H1 (cell line): ENCODE data around the gene FOXN1. TPM values are rescaled to one million over a fixed set of nuclear protein-coding genes. Genes with fewer than 3 reads are reported as not detected.

Experiments
- ASH2L ChIP-seq: fragments of 200-600, 300-600 bp; sonication (generic); IDR thresholded peaks from one replicate; pipeline ENCODE4 v1.7.1; 2017; ENCODE audit warnings: low read length
- BRCA1 ChIP-seq: IDR thresholded peaks from 2 replicates; pipeline ENCODE4 v1.6.1; 2012; ENCODE audit warnings: low read depth, low read length, improper control_type of control experiment
- CBX8 ChIP-seq: fragments of 300-800, 300-1000 bp; sonication (generic); IDR thresholded peaks from 2 replicates; pipeline ENCODE4 v1.7.1; 2016; ENCODE audit warnings: low read depth, low read length, borderline replicate concordance
- CHD1 ChIP-seq: IDR thresholded peaks from 2 replicates; pipeline ENCODE4 v1.6.1; 2012; ENCODE audit warnings: low read depth, low read length, improper control_type of control experiment
- EP300 ChIP-seq, 2 experiments: IDR thresholded peaks; 1 replicate in 1 of 2; 2 replicates in 1 of 2; pipeline ENCODE4 v1.6.1; 2011 to 2012; ENCODE audit warnings: low read depth in 2 of 2, low read length in 2 of 2, mild to moderate bottlenecking in 2 of 2, borderline replicate concordance in 1 of 2, inconsistent platforms in 1 of 2, moderate library complexity in 1 of 2
- FOSL1 ChIP-seq: IDR thresholded peaks from 2 replicates; pipeline ENCODE4 v1.6.1; 2011; ENCODE audit warnings: mild to moderate bottlenecking, low read depth, low read length, moderate library complexity; ENCODE audit not compliant: insufficient read depth
- HDAC6 ChIP-seq: IDR thresholded peaks from one replicate; pipeline ENCODE4 v1.7.1; 2012; ENCODE audit warnings: low read depth, mild to moderate bottlenecking, inconsistent platforms, low read length, moderate library complexity
- JUND ChIP-seq: IDR thresholded peaks from 2 replicates; pipeline ENCODE4 v1.6.1; 2011; ENCODE audit warnings: mild to moderate bottlenecking, improper control_type of control experiment, low read length
- PHF8 ChIP-seq: fragments of 200-600 bp; sonication (generic); conservative IDR thresholded peaks from 2 replicates; pipeline ENCODE4 v1.7.1; 2012; ENCODE audit warnings: low read depth, mild to moderate bottlenecking, inconsistent platforms, low read length, moderate library complexity
- POU5F1 ChIP-seq: IDR thresholded peaks from 2 replicates; pipeline ENCODE4 v1.6.1; 2011; ENCODE audit warnings: low read depth, mild to moderate bottlenecking, low read length, moderate library complexity
- RBBP5 ChIP-seq: IDR thresholded peaks from 2 replicates; pipeline ENCODE4 v1.7.1; 2012; ENCODE audit warnings: low read depth, mild to moderate bottlenecking, inconsistent platforms, low read length, moderate library complexity, borderline replicate concordance
- RNF2 ChIP-seq: fragments of 200-900, 300-1000 bp; sonication (generic); IDR thresholded peaks from 2 replicates; pipeline ENCODE4 v1.7.1; 2016; ENCODE audit warnings: borderline replicate concordance, low read depth, mild to moderate bottlenecking, antibody characterized with exemption, low read length; ENCODE audit not compliant: poor library complexity, severe bottlenecking; ENCODE audit errors: missing control alignments
- RXRA ChIP-seq: IDR thresholded peaks from 2 replicates; pipeline ENCODE4 v1.6.1; 2011; ENCODE audit warnings: low read depth, mild to moderate bottlenecking, low read length, moderate library complexity; ENCODE audit not compliant: insufficient read depth
- SIN3A ChIP-seq, 2 experiments: IDR thresholded peaks in 1 of 2; conservative IDR thresholded peaks in 1 of 2; 2 replicates each; pipeline ENCODE4 v1.6.1; 2011 to 2012; ENCODE audit warnings: low read length in 2 of 2, improper control_type of control experiment in 1 of 2, low read depth in 1 of 2, mild to moderate bottlenecking in 1 of 2
- SIX5 ChIP-seq: IDR thresholded peaks from 2 replicates; pipeline ENCODE4 v1.6.1; 2011; ENCODE audit warnings: mild to moderate bottlenecking, low read depth, low read length
- SP1 ChIP-seq: IDR thresholded peaks from 2 replicates; pipeline ENCODE4 v1.6.1; 2011; ENCODE audit warnings: low read depth, low read length
- SUZ12 ChIP-seq: fragments of 200-600 bp; sonication (generic); IDR thresholded peaks from 2 replicates; pipeline ENCODE4 v1.6.1; 2012; ENCODE audit warnings: mild to moderate bottlenecking, inconsistent platforms, low read length, moderate library complexity, mixed read lengths
- TCF12 ChIP-seq: IDR thresholded peaks from 2 replicates; pipeline ENCODE4 v1.6.1; 2011; ENCODE audit warnings: low read depth, mild to moderate bottlenecking, low read length
- YY1 ChIP-seq: IDR thresholded peaks from 2 replicates; pipeline ENCODE4 v1.6.1; 2011; ENCODE audit warnings: low read depth, mild to moderate bottlenecking, low read length
- polyA plus RNA-seq, 7 experiments: library from polyadenylated mRNA; depleted of rRNA in 3 of 7; stranded (reverse) in 5 of 7; unstranded in 2 of 7; fragments of >200 nt in 5 of 7; fragments of 200-250 nt in 2 of 7; gene quantifications; 1 replicate in 5 of 7; 2 replicates in 1 of 7; 4 replicates in 1 of 7; pipeline versions ENCODE4 v1.2.1 to v1.2.3, GENCODE V29; 2011 to 2013; ENCODE audit warnings: missing spikeins in 2 of 7, mixed read lengths in 2 of 7
- total RNA-seq: library from RNA; stranded (reverse); fragmentation: NEBNext Ultra II Directional; extraction: Animal tissue kit (Norgen Biotek cat#: 25700); gene quantifications from 2 replicates; pipeline ENCODE4 v1.2.1, GENCODE V29; 2021
- TF ChIP-seq, protein P1 (sequence below): IDR thresholded peaks from 2 replicates; pipeline ENCODE4 v1.6.1; 2012; ENCODE audit warnings: inconsistent platforms
- TF ChIP-seq, protein P2 (sequence below), 3 experiments: IDR thresholded peaks; 1 replicate in 2 of 3; 2 replicates in 1 of 3; pipeline versions ENCODE4 v1.5.1 to v1.6.1; 2011; ENCODE audit warnings: low read length in 3 of 3, mild to moderate bottlenecking in 3 of 3, inconsistent platforms in 2 of 3, low read depth in 1 of 3, moderate library complexity in 1 of 3; ENCODE audit not compliant: insufficient read depth in 1 of 3; ENCODE audit errors: control extremely low read depth in 1 of 3

Gene FOXN1
- total and polyA plus RNA-seq, 2 of the 8 experiments (the other 6 are each of a cell fraction or from before 2014, with no cell fraction given), result not detected

DNA sequence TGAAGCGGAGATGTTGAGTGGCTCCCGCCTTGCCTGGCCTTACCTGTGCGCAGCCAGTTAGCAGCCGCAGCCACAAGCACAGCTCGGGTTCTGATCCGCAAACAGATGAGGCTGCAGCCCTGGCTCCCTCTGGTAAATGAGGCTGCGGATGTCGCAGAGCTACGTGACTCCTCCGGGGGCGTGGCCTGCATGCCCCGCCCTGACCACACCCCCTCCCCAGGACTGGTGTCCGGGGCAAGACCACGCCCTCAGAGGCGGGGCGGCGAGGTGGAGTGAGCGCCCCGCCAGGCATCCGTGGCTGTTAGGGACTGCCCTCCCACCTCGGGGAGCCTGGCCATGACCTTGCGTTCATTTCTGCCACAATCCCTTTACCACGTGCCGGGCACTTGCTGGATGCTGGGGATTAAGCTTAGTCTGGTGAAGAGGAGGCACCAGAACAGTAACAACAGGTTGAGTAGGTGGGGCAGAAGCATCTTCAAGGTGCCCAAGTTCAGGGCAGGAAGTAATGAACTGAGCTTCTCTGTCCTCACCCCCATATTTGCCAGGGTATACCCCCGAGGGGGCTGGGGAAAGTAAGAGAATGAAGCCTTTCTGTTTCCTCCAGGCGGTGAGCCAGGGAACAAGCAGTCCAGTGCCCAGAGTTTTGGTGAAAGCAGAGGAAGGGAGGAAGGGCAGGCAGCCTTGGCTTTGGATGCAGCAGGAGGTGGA is 70.8 kb downstream of the FOXN1 start, which contains the start of gene ALDOC (continued):
- TF ChIP-seq RBBP5, result no peak
- no peak for TF ChIP-seq EP300 (IDR thresholded peaks at IDR 0.05; ENCODE audit: borderline replicate concordance in 1 of 2, low read depth in 2 of 2, low read length in 2 of 2)
- TF ChIP-seq SIN3A (conservative IDR thresholded peaks at IDR 0.05 in 1 of 2, IDR thresholded peaks at IDR 0.05 in 1 of 2; ENCODE audit: low read depth in 1 of 2, low read length in 2 of 2), result 0 out of 4 replicates have a peak, but pooled peaks of 1 of the 2 experiments have one; percentile 34
- TF ChIP-seq POU5F1, result no peak
- TF ChIP-seq YY1, result no peak
- no peak for TF ChIP-seq CHD1
- no peak for TF ChIP-seq ASH2L
- no peak for TF ChIP-seq CBX8
- no peak for TF ChIP-seq RNF2
- TF ChIP-seq, protein P1, sequence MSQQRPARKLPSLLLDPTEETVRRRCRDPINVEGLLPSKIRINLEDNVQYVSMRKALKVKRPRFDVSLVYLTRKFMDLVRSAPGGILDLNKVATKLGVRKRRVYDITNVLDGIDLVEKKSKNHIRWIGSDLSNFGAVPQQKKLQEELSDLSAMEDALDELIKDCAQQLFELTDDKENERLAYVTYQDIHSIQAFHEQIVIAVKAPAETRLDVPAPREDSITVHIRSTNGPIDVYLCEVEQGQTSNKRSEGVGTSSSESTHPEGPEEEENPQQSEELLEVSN, result peak; percentile 67; the same call in 1 of the 2 replicates
- no peak for TF ChIP-seq HDAC6
- TF ChIP-seq BRCA1, result no peak
- no peak for TF ChIP-seq SUZ12
- TF ChIP-seq SP1, result peak; percentile 87
- no peak for TF ChIP-seq PHF8
- TF ChIP-seq JUND, result no peak
- TF ChIP-seq FOSL1, result no peak
- no peak for TF ChIP-seq TCF12
- TF ChIP-seq, protein P2, sequence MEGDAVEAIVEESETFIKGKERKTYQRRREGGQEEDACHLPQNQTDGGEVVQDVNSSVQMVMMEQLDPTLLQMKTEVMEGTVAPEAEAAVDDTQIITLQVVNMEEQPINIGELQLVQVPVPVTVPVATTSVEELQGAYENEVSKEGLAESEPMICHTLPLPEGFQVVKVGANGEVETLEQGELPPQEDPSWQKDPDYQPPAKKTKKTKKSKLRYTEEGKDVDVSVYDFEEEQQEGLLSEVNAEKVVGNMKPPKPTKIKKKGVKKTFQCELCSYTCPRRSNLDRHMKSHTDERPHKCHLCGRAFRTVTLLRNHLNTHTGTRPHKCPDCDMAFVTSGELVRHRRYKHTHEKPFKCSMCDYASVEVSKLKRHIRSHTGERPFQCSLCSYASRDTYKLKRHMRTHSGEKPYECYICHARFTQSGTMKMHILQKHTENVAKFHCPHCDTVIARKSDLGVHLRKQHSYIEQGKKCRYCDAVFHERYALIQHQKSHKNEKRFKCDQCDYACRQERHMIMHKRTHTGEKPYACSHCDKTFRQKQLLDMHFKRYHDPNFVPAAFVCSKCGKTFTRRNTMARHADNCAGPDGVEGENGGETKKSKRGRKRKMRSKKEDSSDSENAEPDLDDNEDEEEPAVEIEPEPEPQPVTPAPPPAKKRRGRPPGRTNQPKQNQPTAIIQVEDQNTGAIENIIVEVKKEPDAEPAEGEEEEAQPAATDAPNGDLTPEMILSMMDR (IDR thresholded peaks at IDR 0.05; ENCODE audit: control extremely low read depth in 1 of 3, insufficient read depth in 1 of 3, low read depth in 1 of 3, low read length in 3 of 3), result no peak
- no peak for TF ChIP-seq SIX5
- TF ChIP-seq RXRA, result no peak
